G401.6 (cell line): Measurements from ENCODE around the gene RGS12.

Experiments
- FAIRE-seq: peaks from 2 replicates; lab custom pipeline; 2012; peaks lifted over from hg19 to GRCh38; lab: Jason Lieb, UNC

The RGS12 gene

GRCh38 chr4:3313556-3314228 is 20.9 kb downstream of the RGS12 start:
- FAIRE-seq, result peak; percentile 89

GRCh38 chr4:3314706-3315260 is 22.0 kb downstream of the RGS12 start:
- FAIRE-seq, result no peak

GRCh38 chr4:3315566-3315965 is 22.7 kb downstream of the RGS12 start:
- no peak for FAIRE-seq

GRCh38 chr4:3316146-3316545 is 23.3 kb downstream of the RGS12 start:
- no peak for FAIRE-seq

DNA sequence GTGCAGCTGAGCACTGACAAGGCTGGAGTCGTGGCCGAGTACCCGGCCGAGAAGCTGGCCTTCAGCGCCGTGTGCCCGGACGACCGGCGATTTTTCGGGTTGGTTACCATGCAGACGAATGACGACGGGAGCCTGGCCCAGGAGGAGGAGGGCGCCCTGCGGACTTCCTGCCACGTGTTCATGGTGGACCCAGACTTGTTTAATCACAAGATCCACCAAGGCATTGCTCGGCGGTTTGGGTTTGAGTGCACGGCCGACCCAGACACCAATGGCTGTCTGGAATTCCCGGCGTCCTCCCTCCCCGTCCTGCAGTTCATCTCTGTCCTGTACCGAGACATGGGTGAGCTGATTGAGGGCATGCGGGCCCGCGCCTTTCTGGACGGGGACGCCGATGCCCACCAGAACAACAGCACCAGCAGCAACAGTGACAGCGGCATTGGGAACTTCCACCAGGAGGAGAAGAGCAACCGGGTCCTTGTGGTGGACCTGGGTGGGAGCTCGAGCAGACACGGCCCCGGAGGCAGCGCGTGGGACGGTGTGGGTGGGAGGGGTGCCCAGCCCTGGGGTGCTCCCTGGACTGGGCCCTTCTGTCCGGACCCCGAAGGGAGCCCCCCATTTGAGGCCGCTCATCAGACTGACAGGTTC is 24.3 kb downstream of the RGS12 start:
- no peak for FAIRE-seq

- no peak for FAIRE-seq
These were observed 24.9 kb downstream of the RGS12 start for GRCh38 chr4:3317656-3318211.

DNA sequence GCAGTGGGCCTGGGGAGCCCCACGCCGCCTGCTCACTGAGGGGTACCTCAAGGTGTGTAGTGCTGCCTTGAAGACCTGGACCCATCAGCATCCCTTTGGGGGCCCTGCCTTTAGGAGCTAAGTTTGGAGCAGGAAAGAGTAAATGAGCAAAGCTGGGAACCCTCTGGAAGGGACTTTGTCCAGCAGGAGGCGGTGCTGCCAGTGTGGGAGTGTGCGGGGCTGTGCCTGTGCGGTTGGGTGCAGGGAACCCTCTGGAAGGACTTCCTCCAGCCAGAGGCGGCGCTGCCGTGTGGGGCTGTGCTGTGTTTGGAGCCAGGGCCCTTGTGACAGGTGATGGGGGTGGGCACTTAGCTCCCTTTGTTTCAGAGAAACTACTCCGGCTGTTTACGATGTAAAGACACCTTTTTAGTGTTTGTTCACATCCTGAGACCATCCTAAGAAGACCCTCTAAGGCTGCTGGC is 25.8 kb downstream of the RGS12 start:
- no peak for FAIRE-seq

DNA sequence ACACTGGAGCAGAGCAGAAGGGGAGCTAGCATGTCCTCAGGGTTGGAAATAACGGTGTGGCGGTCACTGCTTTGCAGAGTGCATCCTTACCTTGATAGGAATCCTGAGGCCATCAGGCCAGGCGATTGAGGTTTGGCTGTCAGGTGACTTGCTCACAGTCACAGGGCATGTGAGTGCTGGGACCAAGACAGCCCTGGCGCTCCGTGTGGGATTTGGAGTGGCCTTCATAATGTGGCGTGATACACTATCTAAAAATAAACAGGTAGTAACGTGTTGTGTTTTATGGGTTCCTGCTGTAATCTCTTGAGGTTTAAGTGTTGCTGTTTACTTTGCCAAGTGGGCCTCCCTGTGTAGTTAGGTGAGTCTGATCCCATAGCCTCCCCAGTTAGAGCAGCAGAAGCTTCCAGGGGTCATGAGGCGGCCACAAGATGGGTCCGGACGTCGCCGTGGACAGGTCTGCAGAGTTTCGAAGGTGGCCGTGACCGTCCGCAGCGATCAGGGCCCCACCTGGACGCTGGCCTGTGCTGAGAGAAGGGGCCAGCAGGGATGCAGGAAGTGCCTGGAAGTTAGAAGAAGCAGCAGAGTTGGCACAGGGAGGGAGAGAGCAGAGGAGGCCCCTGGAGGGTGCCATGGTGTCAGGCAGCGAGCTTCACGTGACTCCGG is 27.7 kb downstream of the RGS12 start:
- FAIRE-seq, result no peak

GRCh38 chr4:3321295-3321889 is 28.6 kb downstream of the RGS12 start:
- no peak for FAIRE-seq

DNA sequence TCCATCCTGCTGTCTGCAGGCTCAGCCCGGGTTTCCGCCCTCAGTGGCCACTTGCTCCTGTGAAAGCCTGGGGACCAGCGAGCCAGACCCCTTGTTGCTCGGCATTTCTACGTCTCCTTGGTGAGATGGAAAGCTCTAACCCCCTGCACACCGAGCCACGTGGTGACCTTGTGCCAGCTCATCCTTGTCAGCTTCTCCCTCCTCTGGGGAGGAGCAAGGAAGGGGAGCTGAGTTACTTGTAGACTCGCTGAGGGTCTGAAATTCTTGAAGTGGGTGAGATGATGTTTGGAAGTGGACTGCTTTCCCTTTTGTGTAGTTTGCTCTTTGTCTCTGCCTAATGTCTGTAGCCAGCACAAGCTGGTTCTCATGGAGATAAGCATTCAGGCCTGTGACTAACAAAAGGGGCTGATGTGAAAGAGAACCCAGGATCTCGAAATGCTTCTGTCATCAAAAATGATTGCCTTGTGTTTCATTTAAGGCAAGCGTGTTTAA is 29.3 kb downstream of the RGS12 start:
- no peak for FAIRE-seq

- FAIRE-seq, result no peak
These were observed 30.3 kb downstream of the RGS12 start for GRCh38 chr4:3323071-3323481.

- no peak for FAIRE-seq
These were observed 31.4 kb downstream of the RGS12 start for GRCh38 chr4:3324093-3324815.

GRCh38 chr4:3328814-3329663 is 36.2 kb downstream of the RGS12 start:
- no peak for FAIRE-seq

- no peak for FAIRE-seq
These were observed 37.1 kb downstream of the RGS12 start for GRCh38 chr4:3329887-3330286.

- FAIRE-seq, result no peak
These were observed 37.9 kb downstream of the RGS12 start for GRCh38 chr4:3330707-3331106.

DNA sequence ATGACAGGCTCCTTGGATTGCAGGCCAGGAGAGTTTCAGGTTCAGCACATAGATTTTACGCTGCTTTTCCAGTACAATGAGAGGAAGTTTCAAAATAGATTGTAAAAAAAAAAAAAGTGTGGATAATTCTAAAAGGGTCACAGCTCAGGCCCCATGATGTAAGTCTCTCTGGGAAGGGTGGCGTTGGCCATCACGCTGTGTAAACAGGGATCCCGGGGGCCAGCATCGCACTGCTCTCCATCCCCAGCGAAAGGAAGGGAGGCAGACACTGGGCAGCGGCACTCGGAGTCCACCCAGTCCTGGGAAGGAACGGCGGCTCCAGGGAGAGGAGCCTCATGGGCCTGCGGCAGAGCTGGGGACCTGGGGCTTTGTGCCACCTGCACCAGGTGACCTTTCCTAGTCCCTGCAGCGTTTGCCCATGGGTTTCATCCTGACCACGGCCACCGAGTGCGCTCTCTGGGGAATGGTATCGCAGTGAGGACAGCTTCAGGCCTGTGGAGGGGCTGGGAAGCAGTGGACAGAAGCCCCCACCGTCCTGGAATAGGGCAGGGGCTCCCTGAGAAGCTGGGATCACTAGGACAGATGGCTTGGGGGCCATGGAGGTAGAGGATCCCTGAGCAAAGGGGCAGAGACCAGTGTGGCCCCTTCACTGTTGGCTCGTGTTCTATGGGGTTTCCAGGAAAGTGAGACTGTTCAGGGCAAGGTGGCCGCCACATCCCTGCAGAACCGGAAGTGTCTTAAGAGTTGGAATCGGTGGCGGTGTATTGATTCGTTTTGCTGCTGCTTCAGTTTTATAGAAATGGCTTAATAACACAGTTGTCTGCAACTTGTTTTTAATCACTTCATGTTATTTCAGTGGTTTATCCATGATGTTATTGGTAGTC is 38.9 kb downstream of the RGS12 start:
- FAIRE-seq, result no peak

GRCh38 chr4:3332498-3332897 is 39.7 kb downstream of the RGS12 start:
- FAIRE-seq, result no peak

DNA sequence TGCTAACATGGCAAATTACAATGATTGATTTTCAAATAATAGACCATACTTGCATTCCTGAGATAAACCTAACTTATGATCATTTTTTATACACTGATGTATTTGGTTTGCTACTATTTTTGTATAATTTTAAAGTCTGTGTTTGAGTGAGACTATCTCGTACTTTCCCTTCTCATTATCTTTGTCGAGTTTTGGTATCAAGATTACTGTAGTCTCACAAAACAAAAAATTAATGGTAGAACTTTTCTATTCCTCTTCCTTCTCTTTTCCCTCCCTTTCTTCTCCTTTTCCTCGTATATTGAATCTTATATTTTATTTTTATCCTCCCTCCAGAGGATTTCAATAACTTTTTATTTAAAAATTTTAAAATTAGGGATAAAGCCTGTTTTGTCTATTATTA is 41.5 kb downstream of the RGS12 start:
- FAIRE-seq, result no peak

DNA sequence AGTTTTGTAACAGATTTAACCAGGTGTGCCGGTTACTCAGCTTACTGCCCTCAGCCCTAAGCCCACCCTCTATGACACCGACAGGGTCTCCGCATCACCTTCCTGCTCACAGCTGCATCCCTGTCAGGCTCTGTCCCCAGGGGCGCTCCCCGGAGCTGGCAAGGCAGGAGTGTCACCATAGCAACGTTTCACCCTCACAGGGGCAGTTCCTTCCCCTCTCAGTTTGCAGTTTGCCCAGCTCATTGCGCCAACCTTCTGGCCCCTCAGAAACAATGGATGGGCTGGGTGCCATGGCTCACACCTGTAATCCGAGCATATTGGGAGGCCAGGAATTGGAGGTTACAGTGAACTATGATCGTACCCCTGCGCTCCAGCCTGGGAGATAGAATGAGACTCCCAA is 42.6 kb downstream of the RGS12 start:
- no peak for FAIRE-seq

GRCh38 chr4:3335982-3336381 is 43.2 kb downstream of the RGS12 start:
- no peak for FAIRE-seq
